ELR (cell line): ENCODE results near the gene UPK3A.
"Not testable (repeated sequence)": the region's sequence is repeated elsewhere in the genome, so short reads cannot be mapped to it uniquely, and the experiment has no call there.

ENCODE experiments used
- DNase-seq: peaks from one replicate; pipeline ENCODE4 v3.0.0-alpha.2; 2015; ENCODE audit warnings: low read depth

The UPK3A gene

GRCh38 chr22:45257941-45258340, 26.8 kb upstream of the UPK3A start:
- DNase-seq, result not testable (repeated sequence)

- no peak for DNase-seq
These were observed 24.9 kb upstream of the UPK3A start for GRCh38 chr22:45259754-45260394.

GRCh38 chr22:45260395-45260759, 24.4 kb upstream of the UPK3A start:
- DNase-seq, result not testable (repeated sequence)

- DNase-seq, result no peak
These were observed 23.2 kb upstream of the UPK3A start for GRCh38 chr22:45261407-45262088.

GRCh38 chr22:45262195-45262930, 22.4 kb upstream of the UPK3A start:
- no peak for DNase-seq

GRCh38 chr22:45262931-45263462, 21.8 kb upstream of the UPK3A start:
- DNase-seq, result no peak

- peak; percentile 80 for DNase-seq
These were observed 21.1 kb upstream of the UPK3A start for GRCh38 chr22:45263463-45264269.

- no peak for DNase-seq
These were observed 19.2 kb upstream of the UPK3A start for GRCh38 chr22:45265535-45265934.

GRCh38 chr22:45268167-45268957, 16.4 kb upstream of the UPK3A start:
- peak; percentile 28 for DNase-seq

- peak; percentile 76 for DNase-seq
These were observed 15.5 kb upstream of the UPK3A start for GRCh38 chr22:45268958-45269844.

- no peak for DNase-seq
These were observed 14.4 kb upstream of the UPK3A start for GRCh38 chr22:45270095-45271020.

- no peak for DNase-seq
These were observed 13.0 kb upstream of the UPK3A start for GRCh38 chr22:45271667-45272201.

- no peak for DNase-seq
These were observed 12.3 kb upstream of the UPK3A start for GRCh38 chr22:45272498-45272897.

GRCh38 chr22:45273452-45274075, 11.2 kb upstream of the UPK3A start:
- no peak for DNase-seq

- DNase-seq, result no peak
These were observed 8.1 kb upstream of the UPK3A start for GRCh38 chr22:45276507-45277105.

GRCh38 chr22:45277720-45278119, 7.0 kb upstream of the UPK3A start:
- DNase-seq, result not testable (repeated sequence)

GRCh38 chr22:45278125-45278524, 6.6 kb upstream of the UPK3A start:
- no peak for DNase-seq

- no peak for DNase-seq
These were observed 4.2 kb upstream of the UPK3A start for GRCh38 chr22:45280587-45280980.
